ENCODE results near the gene TSPAN10. TPM values are rescaled to one million over a fixed set of nuclear protein-coding genes. Genes with fewer than 3 reads are reported as not detected.

Gene TSPAN10
- total and polyA plus RNA-seq, 2 donors from 2014 or later: 1.9 to 2.1 TPM

GRCh38 chr17:81685108-81685507 lies 48.1 kb downstream of the TSPAN10 start:
- peaks cover 0 to 23% (median 11%) of the 10 kb centered on the region in 3 donors for H3K4me1 ChIP-seq (ENCODE audit: control insufficient read depth in 2 of 3, insufficient read depth in 2 of 3, low read depth in 1 of 3, low read length in 3 of 3)
- no peak for DNase-seq
- H3K9ac ChIP-seq (ENCODE audit: low read length in 3 of 3): peak overlapping the region in 2 of 3 donors; percentile 41 to 85
- intact Hi-C loops (cut with DNase I): no loop called here
- no peaks in the 10 kb centered on the region for H3K9me3 ChIP-seq (ENCODE audit: control insufficient read depth in 2 of 3, insufficient read depth in 1 of 3, low read length in 3 of 3)
- H3K4me3 ChIP-seq (ENCODE audit: low read length in 3 of 3): peak overlapping the region in 2 of 3 donors; percentile 88 to 95
- no peak for FAIRE-seq
- peaks cover 0 to 33% (median 19%) of the 10 kb centered on the region in 3 donors for H3K36me3 ChIP-seq (ENCODE audit: control insufficient read depth in 2 of 3, insufficient read depth in 3 of 3, low read length in 3 of 3)
- no peaks in the 10 kb centered on the region for H3K27me3 ChIP-seq (ENCODE audit: control insufficient read depth, insufficient read depth, low read length)
- H3K27ac ChIP-seq (ENCODE audit: low read depth in 2 of 2, low read length in 2 of 2): no peak overlapping the region
- TF ChIP-seq CTCF (IDR thresholded peaks at IDR 0.05; ENCODE audit: borderline replicate concordance, extremely low read depth, insufficient read depth): no peak

GRCh38 chr17:81686614-81687013 lies 49.6 kb downstream of the TSPAN10 start:
- no peak overlapping the region for H3K4me3 ChIP-seq (ENCODE audit: low read length in 3 of 3)
- no peaks in the 10 kb centered on the region for H3K9me3 ChIP-seq (ENCODE audit: control insufficient read depth in 2 of 3, insufficient read depth in 1 of 3, low read length in 3 of 3)
- H3K4me1 ChIP-seq (ENCODE audit: control insufficient read depth in 2 of 3, insufficient read depth in 2 of 3, low read depth in 1 of 3, low read length in 3 of 3): peaks cover 0 to 21% (median 11%) of the 10 kb centered on the region in 3 donors
- FAIRE-seq (no peak), DNase-seq (no peak)
- no peak overlapping the region for H3K27ac ChIP-seq (ENCODE audit: low read depth in 2 of 2, low read length in 2 of 2)
- no peak overlapping the region for H3K9ac ChIP-seq (ENCODE audit: low read length in 3 of 3)
- TF ChIP-seq CTCF (IDR thresholded peaks at IDR 0.05; ENCODE audit: borderline replicate concordance, extremely low read depth, insufficient read depth): no peak
- no peaks in the 10 kb centered on the region for H3K27me3 ChIP-seq (ENCODE audit: control insufficient read depth, insufficient read depth, low read length)
- H3K36me3 ChIP-seq (ENCODE audit: control insufficient read depth in 2 of 3, insufficient read depth in 3 of 3, low read length in 3 of 3): peaks cover 0 to 34% (median 21%) of the 10 kb centered on the region in 3 donors
- intact Hi-C loops (cut with DNase I): no loop called here

GRCh38 chr17:81687770-81688541 lies 51.0 kb downstream of the TSPAN10 start:
- H3K36me3 ChIP-seq (ENCODE audit: control insufficient read depth in 2 of 3, insufficient read depth in 3 of 3, low read length in 3 of 3): peaks cover 0 to 38% (median 21%) of the 10 kb centered on the region in 3 donors
- H3K9ac ChIP-seq (ENCODE audit: low read length in 3 of 3): no peak overlapping the region
- FAIRE-seq (no peak), DNase-seq (peak in 1 of 5 donors; percentile 71)
- H3K4me3 ChIP-seq (ENCODE audit: low read length in 3 of 3): no peak overlapping the region
- intact Hi-C loops (cut with DNase I): no loop called here
- peaks cover 0 to 13% (median 11%) of the 10 kb centered on the region in 3 donors for H3K4me1 ChIP-seq (ENCODE audit: control insufficient read depth in 2 of 3, insufficient read depth in 2 of 3, low read depth in 1 of 3, low read length in 3 of 3)
- no peaks in the 10 kb centered on the region for H3K9me3 ChIP-seq (ENCODE audit: control insufficient read depth in 2 of 3, insufficient read depth in 1 of 3, low read length in 3 of 3)
- no peaks in the 10 kb centered on the region for H3K27me3 ChIP-seq (ENCODE audit: control insufficient read depth, insufficient read depth, low read length)
- no peak for TF ChIP-seq CTCF (IDR thresholded peaks at IDR 0.05; ENCODE audit: borderline replicate concordance, extremely low read depth, insufficient read depth)
- no peak overlapping the region for H3K27ac ChIP-seq (ENCODE audit: low read depth in 2 of 2, low read length in 2 of 2)
